ENCODE measurements around the gene PSD4. TPM values are rescaled to one million over a fixed set of nuclear protein-coding genes. Genes with fewer than 3 reads are reported as not detected.

The PSD4 gene
- total RNA-seq, 1 experiment from 2014 or later = 12.6 TPM

GRCh38 chr2:113203901-113204519 is 30.2 kb downstream of the PSD4 start:
- no TSS peak for BruUV-seq (replicated peaks)
- no peaks in the 10 kb centered on the region for H3K9me2 ChIP-seq (ENCODE audit: insufficient read depth)
- H3K4me1 ChIP-seq (ENCODE audit: control insufficient read depth in 1 of 2, insufficient read depth in 2 of 2, low read length in 2 of 2) = peaks cover 10 to 31% of the 10 kb centered on the region in 2 experiments
- peak overlapping the region in 1 of 2 experiments; percentile 1; a peak in 1 of 4 replicates for H3K4me3 ChIP-seq (replicated peaks in 1 of 2; ENCODE audit: low read depth in 1 of 2, low read length in 2 of 2)
- H3K79me2 ChIP-seq (ENCODE audit: insufficient read depth, low read length) = no peaks in the 10 kb centered on the region
- H3K36me3 ChIP-seq (ENCODE audit: control insufficient read depth in 1 of 2, insufficient read depth in 2 of 2, low read length in 2 of 2) = no peaks in the 10 kb centered on the region; a peak in 1 of 4 replicates
- H3K27me3 ChIP-seq (ENCODE audit: insufficient read depth, low read length) = no peaks in the 10 kb centered on the region
- no peaks in the 10 kb centered on the region for H3K9me3 ChIP-seq (ENCODE audit: control insufficient read depth in 1 of 2, insufficient read depth in 1 of 2, low read depth in 1 of 2, low read length in 2 of 2)
- ChIA-PET CTCF (interaction anchor here (0.7 to 4.2 kb wide), 22 partner anchors 9 to 236 kb away, joined by 3 to 40 read pairs (median 4); no protein-coding TSS in a partner anchor), RAD21 (ENCODE audit: low non-redundant PET in 1 of 2, low total read pairs in 2 of 2, uncharacterized antibody in 2 of 2, unreplicated experiment in 2 of 2) (interaction anchor here (0.8 to 1.4 kb wide), 8 partner anchors 31 to 168 kb away, joined by 4 to 8 read pairs (median 5); no protein-coding TSS in a partner anchor), POLR2A (interaction anchor here (0.8 to 1.9 kb wide), 8 partner anchors 13 to 167 kb away, joined by 3 to 11 read pairs (median 4); no protein-coding TSS in a partner anchor)
- ATAC-seq (peak; percentile 76), DNase-seq (ENCODE audit: low read depth, low spot score) (peak; percentile 72)
- 0 out of 2 replicates have a peak overlapping the region, but pooled peaks have one; percentile 13 for H3K9ac ChIP-seq (ENCODE audit: low read length)
- intact Hi-C loops (cut with micrococcal nuclease) = loop anchor here (1.0 to 5.0 kb wide), 4 partner anchors 37 to 188 kb away; no protein-coding TSS in a partner anchor
- TF ChIP-seq EZH2 (IDR thresholded peaks at IDR 0.05) = no peak
- no peak for TF ChIP-seq ZNF274 (IDR thresholded peaks at IDR 0.05; ENCODE audit: low read depth, low read length)
- TF ChIP-seq TCF7L2 (IDR thresholded peaks at IDR 0.05; ENCODE audit: borderline replicate concordance, extremely low read depth, insufficient read depth, insufficient read length) = no peak
- TF ChIP-seq YY1 (IDR thresholded peaks at IDR 0.05; ENCODE audit: extremely low read depth, insufficient replicate concordance, low read depth, low read length) = no peak
- peak; percentile 99 for TF ChIP-seq RAD21 (IDR thresholded peaks at IDR 0.05; ENCODE audit: low read depth)
- TF ChIP-seq CTCF (IDR thresholded peaks at IDR 0.05 in 2 of 3, conservative IDR thresholded peaks at IDR 0.05 in 1 of 3; ENCODE audit: borderline replicate concordance in 1 of 3, insufficient read depth in 1 of 3, low read depth in 2 of 3, low read length in 2 of 3) = peak; percentile 90 to 95 (median 93)
- no peak for TF ChIP-seq SRF (IDR thresholded peaks at IDR 0.05; ENCODE audit: low read depth)
- no peak for TF ChIP-seq CBX3 (IDR thresholded peaks at IDR 0.05; ENCODE audit: low read depth)
- 0 out of 2 replicates have a peak, but pooled peaks have one; percentile 33 for TF ChIP-seq MAX (IDR thresholded peaks at IDR 0.05)
- TF ChIP-seq ATF3 (IDR thresholded peaks at IDR 0.05) = no peak
- TF ChIP-seq ZFX (IDR thresholded peaks at IDR 0.05) = no peak
- TF ChIP-seq EZH2phosphoT487 (IDR thresholded peaks at IDR 0.05; ENCODE audit: borderline replicate concordance) = no peak
- no peak for TF ChIP-seq JUND (IDR thresholded peaks at IDR 0.05)
- no peak for TF ChIP-seq FOSL1 (IDR thresholded peaks at IDR 0.05; ENCODE audit: low read depth)
- H3K4me2 ChIP-seq (ENCODE audit: low read length) = peak overlapping the region; percentile 43
- H2AFZ ChIP-seq (ENCODE audit: low read depth, low read length, poor library complexity, severe bottlenecking) = no peak overlapping the region
- H4K20me1 ChIP-seq (ENCODE audit: insufficient read depth) = no peaks in the 10 kb centered on the region
- H3K27ac ChIP-seq (ENCODE audit: low read depth, low read length) = peak overlapping the region; percentile 33; the same call in 1 of the 2 replicates

Measured in HCT116 (cell line).